Tibial nerve (tissue), 4 donors: Measurements from ENCODE around the gene MUC21. TPM values are rescaled to one million over a fixed set of nuclear protein-coding genes. Genes with fewer than 3 reads are reported as not detected.
"Not testable (repeated sequence)": the region's sequence is repeated elsewhere in the genome, so short reads cannot be mapped to it uniquely, and the experiment has no call there.

Experiments used
- DNase-seq, 2 donors: peaks; one replicate each; pipeline ENCODE4 v3.0.0-alpha.2; 2019; ENCODE audit warnings: low spot score in 2 of 2
- H3K27ac ChIP-seq, 4 donors: fragments of 200-600 bp; sonication (generic) in 3 of 4; one replicate each; pipeline ENCODE4 v1.5.1; 2017 to 2019; ENCODE audit warnings: mild to moderate bottlenecking in 1 of 4
- H3K27me3 ChIP-seq, 2 donors: fragments of 200-600 bp; sonication (generic) in 1 of 2; one replicate each; pipeline versions ENCODE4 v1.5.1 to v1.6.0; 2017 to 2019
- H3K36me3 ChIP-seq, 3 donors: fragments of 200-600 bp; sonication (generic); one replicate each; pipeline ENCODE4 v1.5.1; 2018 to 2019
- H3K4me1 ChIP-seq, 4 donors: fragments of 200-600 bp; sonication (generic) in 3 of 4; one replicate each; pipeline ENCODE4 v1.5.1; 2017 to 2019
- H3K4me3 ChIP-seq, 4 donors: fragments of 200-600 bp; sonication (generic) in 3 of 4; one replicate each; pipeline ENCODE4 v1.5.1; 2017 to 2019; ENCODE audit warnings: mild to moderate bottlenecking in 1 of 4, moderate library complexity in 1 of 4
- H3K9me3 ChIP-seq, 4 donors: fragments of 200-600 bp; sonication (generic) in 3 of 4; one replicate each; pipeline ENCODE4 v1.5.1; 2017 to 2019
- CTCF ChIP-seq, 5 experiments: fragments of 200-600 bp in 3 of 5; fragments of 450-650 bp in 2 of 5; sonication (generic) in 3 of 5; IDR thresholded peaks; one replicate each; pipeline ENCODE4 v1.5.1; 2016 to 2019; ENCODE audit warnings: antibody characterized with exemption in 5 of 5, mild to moderate bottlenecking in 3 of 5, moderate library complexity in 2 of 5
- EP300 ChIP-seq, 2 donors: sonication (generic); formaldehyde crosslinking; IDR thresholded peaks; one replicate each; pipeline ENCODE4 v1.6.1; 2017; ENCODE audit warnings: antibody characterized with exemption in 2 of 2, mild to moderate bottlenecking in 1 of 2
- POLR2A ChIP-seq, 2 donors: fragments of 450-650 bp; IDR thresholded peaks; one replicate each; pipeline ENCODE4 v1.6.1; 2017; ENCODE audit warnings: antibody characterized with exemption in 2 of 2, mild to moderate bottlenecking in 2 of 2, moderate library complexity in 2 of 2
- WGBS, 2 donors: methylation state at CpG; one replicate each; pipeline ENCODE4 v1.1.5; 2018; 5-methylcytosine and 5-hydroxymethylcytosine counted together
- total RNA-seq, 4 donors: library from RNA; depleted of rRNA; stranded (reverse); fragments of >200 nt; gene quantifications; one replicate each; pipeline ENCODE4 v1.1.0, GENCODE V29; 2016

MUC21 gene
- total RNA-seq, 4 donors from 2014 or later: not detected

- no peak for TF ChIP-seq CTCF (IDR thresholded peaks at IDR 0.05)
- no peak for TF ChIP-seq EP300 (IDR thresholded peaks at IDR 0.05)
- no peak for TF ChIP-seq POLR2A (IDR thresholded peaks at IDR 0.05)
- no peak for DNase-seq
- WGBS, 2 donors: 32 to 42% methylated on average over 4 of the region's 4 CpGs
Measured at GRCh38 chr6:31008165-31008564, 24.6 kb downstream of the MUC21 start.

GRCh38 chr6:31009731-31010130 lies 26.2 kb downstream of the MUC21 start:
- H3K4me1 ChIP-seq: no peaks in the 10 kb centered on the region
- peaks cover 0 to 6% (median 0%) of the 10 kb centered on the region in 4 donors for H3K9me3 ChIP-seq
- no peaks in the 10 kb centered on the region for H3K36me3 ChIP-seq
- no peak overlapping the region for H3K4me3 ChIP-seq
- no peak overlapping the region for H3K27ac ChIP-seq
- WGBS, 2 donors: 83 to 84% methylated on average over 7 of the region's 7 CpGs
- DNase-seq: no peak
- no peaks in the 10 kb centered on the region for H3K27me3 ChIP-seq
- TF ChIP-seq POLR2A (IDR thresholded peaks at IDR 0.05) (no peak), EP300 (IDR thresholded peaks at IDR 0.05) (no peak)

More at GRCh38 chr6:31008165-31008564, 24.6 kb downstream of the MUC21 start:
- Histone ChIP-seq H3K9me3 (no peaks in the 10 kb centered on the region), H3K4me3 (no peak overlapping the region), H3K36me3 (no peaks in the 10 kb centered on the region), H3K27ac (no peak overlapping the region), H3K27me3 (no peaks in the 10 kb centered on the region), H3K4me1 (no peaks in the 10 kb centered on the region)

GRCh38 chr6:31010393-31011060 lies 27.0 kb downstream of the MUC21 start, which contains the start of gene MUC22:
MUC22 (plus strand) TSS chr6:31010474; CDS start chr6:31010707, 233 bp downstream.
- 71 to 81% methylated on average over 4 of the region's 4 CpGs for WGBS, 2 donors
- no peak for TF ChIP-seq CTCF (IDR thresholded peaks at IDR 0.05)
- no peak for TF ChIP-seq POLR2A (IDR thresholded peaks at IDR 0.05)
- no peak for TF ChIP-seq EP300 (IDR thresholded peaks at IDR 0.05)
- no peak for DNase-seq

GRCh38 chr6:31011153-31011552 lies 27.6 kb downstream of the MUC21 start:
- H3K36me3 ChIP-seq: no peaks in the 10 kb centered on the region
- no peak overlapping the region for H3K4me3 ChIP-seq
- WGBS, 2 donors: 57 to 69% methylated on average over 6 of the region's 6 CpGs
- DNase-seq: no peak
- H3K4me1 ChIP-seq: no peaks in the 10 kb centered on the region
- H3K9me3 ChIP-seq: peaks cover 0 to 16% (median 0%) of the 10 kb centered on the region in 4 donors
- TF ChIP-seq CTCF (IDR thresholded peaks at IDR 0.05) (no peak), POLR2A (IDR thresholded peaks at IDR 0.05) (no peak), EP300 (IDR thresholded peaks at IDR 0.05) (no peak)
- no peaks in the 10 kb centered on the region for H3K27me3 ChIP-seq
- H3K27ac ChIP-seq: no peak overlapping the region

More at GRCh38 chr6:31010393-31011060, 27.0 kb downstream of the MUC21 start, which contains the start of gene MUC22:
- Histone ChIP-seq H3K4me1 (no peaks in the 10 kb centered on the region), H3K27ac (no peak within 1 kb of the TSS), H3K4me3 (no peak within 1 kb of the TSS), H3K9me3 (peaks cover 0 to 14% (median 0%) of the 10 kb centered on the region in 4 donors), H3K36me3 (no peaks in the 10 kb centered on the region), H3K27me3 (no peaks in the 10 kb centered on the region)

DNA sequence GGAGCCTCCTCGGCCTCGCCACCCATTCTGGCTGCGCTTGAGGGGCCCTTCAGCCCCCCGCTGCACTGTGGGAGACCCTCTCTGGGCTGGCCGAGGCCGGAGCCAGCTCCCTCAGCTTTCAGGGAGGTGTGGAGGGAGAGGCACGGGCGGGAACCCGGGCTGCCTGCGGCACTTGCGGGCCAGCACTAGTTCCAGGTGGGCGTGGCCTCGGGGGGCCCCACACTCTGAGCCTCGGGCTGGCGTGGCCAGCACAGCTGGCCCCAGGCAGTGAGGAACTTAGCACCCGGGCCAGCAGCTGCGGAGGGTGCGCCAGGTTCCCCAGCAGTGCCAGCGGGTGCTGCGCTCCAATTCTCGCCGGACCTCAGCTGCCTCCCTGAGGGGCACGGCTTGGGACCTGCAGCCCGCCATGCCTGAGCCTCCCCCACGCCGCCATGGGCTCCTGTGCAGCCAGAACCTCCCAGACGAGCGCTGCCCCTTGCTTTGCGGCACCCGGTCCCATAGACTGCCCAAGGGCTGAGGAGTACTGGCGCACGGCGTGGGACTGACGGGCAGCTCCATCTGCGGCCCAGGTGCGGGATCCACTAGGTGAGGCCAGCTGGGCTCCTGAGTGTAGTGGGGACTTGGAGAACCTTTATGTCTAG lies 33.3 kb downstream of the MUC21 start:
- H3K27me3 ChIP-seq: no peaks in the 10 kb centered on the region
- 90 to 95% methylated on average over 15 to 24 of the region's 36 CpGs for WGBS, 2 donors
- no peak for DNase-seq

DNA sequence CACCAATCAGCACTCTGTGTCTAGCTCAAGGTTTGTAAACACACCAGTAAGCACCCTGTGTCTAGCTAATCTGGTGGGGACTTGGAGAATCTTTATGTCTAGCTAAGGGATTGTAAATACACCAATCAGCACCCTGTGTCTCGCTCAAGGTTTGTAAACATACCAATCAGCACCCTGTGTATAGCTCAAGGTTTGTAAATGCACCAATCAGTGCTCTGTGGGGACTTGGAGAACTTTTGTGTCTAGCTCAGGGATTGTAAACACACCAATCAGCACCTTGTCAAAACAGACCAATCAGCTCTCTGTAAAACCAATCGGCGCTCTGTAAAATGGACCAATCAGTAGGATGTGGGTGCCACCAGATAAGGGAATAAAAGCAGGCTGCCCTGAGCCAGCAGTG lies 33.9 kb downstream of the MUC21 start:
- WGBS, 2 donors: 86 to 97% methylated on average over 3 of the region's 3 CpGs
- H3K4me3 ChIP-seq: not testable (repeated sequence)

More for the DNA sequence above, 33.3 kb downstream of the MUC21 start:
- Histone ChIP-seq H3K4me3 (no peak overlapping the region), H3K4me1 (no peaks in the 10 kb centered on the region), H3K9me3 (peaks cover 0 to 16% (median 0%) of the 10 kb centered on the region in 4 donors), H3K27ac (no peak overlapping the region), H3K36me3 (no peaks in the 10 kb centered on the region)
- TF ChIP-seq CTCF (IDR thresholded peaks at IDR 0.05) (no peak), POLR2A (IDR thresholded peaks at IDR 0.05) (no peak), EP300 (IDR thresholded peaks at IDR 0.05) (no peak)

More for the DNA sequence above, 33.9 kb downstream of the MUC21 start:
- peaks cover 0 to 16% (median 0%) of the 10 kb centered on the region in 4 donors for H3K9me3 ChIP-seq
- not testable (repeated sequence) for H3K27ac ChIP-seq, H3K36me3 ChIP-seq, H3K4me1 ChIP-seq, H3K27me3 ChIP-seq, DNase-seq
